ENCODE data around the gene PATJ.

DNA sequence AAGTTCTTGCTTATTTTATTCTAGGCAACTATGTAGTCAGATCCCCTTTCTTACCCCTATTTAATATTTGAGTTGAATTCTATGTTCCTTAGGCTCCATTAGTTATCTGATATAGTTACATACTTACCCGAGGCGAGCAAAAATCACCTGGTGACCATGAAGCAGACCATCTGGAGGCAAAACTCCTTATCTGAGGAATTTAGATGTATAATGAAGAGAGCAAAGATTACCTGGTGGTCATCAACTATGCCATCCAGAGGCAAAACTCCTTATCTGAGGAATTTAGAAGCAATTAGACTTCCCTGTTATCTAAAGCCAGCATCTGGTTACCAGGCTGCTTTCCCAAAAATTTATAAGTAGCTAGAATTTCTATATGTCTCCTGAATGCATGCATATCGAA lies 129.9 kb downstream of the PATJ start:
- TF ChIP-seq, protein P1, sequence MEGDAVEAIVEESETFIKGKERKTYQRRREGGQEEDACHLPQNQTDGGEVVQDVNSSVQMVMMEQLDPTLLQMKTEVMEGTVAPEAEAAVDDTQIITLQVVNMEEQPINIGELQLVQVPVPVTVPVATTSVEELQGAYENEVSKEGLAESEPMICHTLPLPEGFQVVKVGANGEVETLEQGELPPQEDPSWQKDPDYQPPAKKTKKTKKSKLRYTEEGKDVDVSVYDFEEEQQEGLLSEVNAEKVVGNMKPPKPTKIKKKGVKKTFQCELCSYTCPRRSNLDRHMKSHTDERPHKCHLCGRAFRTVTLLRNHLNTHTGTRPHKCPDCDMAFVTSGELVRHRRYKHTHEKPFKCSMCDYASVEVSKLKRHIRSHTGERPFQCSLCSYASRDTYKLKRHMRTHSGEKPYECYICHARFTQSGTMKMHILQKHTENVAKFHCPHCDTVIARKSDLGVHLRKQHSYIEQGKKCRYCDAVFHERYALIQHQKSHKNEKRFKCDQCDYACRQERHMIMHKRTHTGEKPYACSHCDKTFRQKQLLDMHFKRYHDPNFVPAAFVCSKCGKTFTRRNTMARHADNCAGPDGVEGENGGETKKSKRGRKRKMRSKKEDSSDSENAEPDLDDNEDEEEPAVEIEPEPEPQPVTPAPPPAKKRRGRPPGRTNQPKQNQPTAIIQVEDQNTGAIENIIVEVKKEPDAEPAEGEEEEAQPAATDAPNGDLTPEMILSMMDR (IDR thresholded peaks at IDR 0.05), result no peak
- TF ChIP-seq POLR2A (IDR thresholded peaks at IDR 0.05), result no peak

Data from tibial nerve (tissue), 3 donors.